HG02852 (cell line): ENCODE data around the gene GMDS.

ENCODE experiments used
- ATAC-seq: cut with Tn5 transposase; IDR thresholded peaks from one replicate; pipeline ENCODE4 v1.9.1; 2021; ENCODE audit warnings: mild to moderate bottlenecking, moderate library complexity; ENCODE audit not compliant: unreplicated experiment

The GMDS gene

GRCh38 chr6:1584996-1585668, 660.3 kb downstream of the GMDS start:
- ATAC-seq, result no peak

GRCh38 chr6:1584146-1584545, 661.3 kb downstream of the GMDS start:
- no peak for ATAC-seq

- ATAC-seq, result no peak
Observed at GRCh38 chr6:1581120-1581991, 664.0 kb downstream of the GMDS start.

GRCh38 chr6:1580585-1580984, 664.8 kb downstream of the GMDS start:
- ATAC-seq, result no peak

GRCh38 chr6:1580109-1580508, 665.3 kb downstream of the GMDS start:
- ATAC-seq, result no peak

- ATAC-seq, result no peak
Observed at GRCh38 chr6:1579096-1579495, 666.3 kb downstream of the GMDS start.

GRCh38 chr6:1577896-1578745, 667.3 kb downstream of the GMDS start:
- no peak for ATAC-seq

GRCh38 chr6:1577146-1577680, 668.2 kb downstream of the GMDS start:
- no peak for ATAC-seq

- no peak for ATAC-seq
Observed at GRCh38 chr6:1576711-1577110, 668.7 kb downstream of the GMDS start.

GRCh38 chr6:1576166-1576565, 669.2 kb downstream of the GMDS start:
- ATAC-seq, result no peak

- no peak for ATAC-seq
Observed at GRCh38 chr6:1575210-1576041, 670.0 kb downstream of the GMDS start.

GRCh38 chr6:1574890-1575209, 670.6 kb downstream of the GMDS start:
- no peak for ATAC-seq

GRCh38 chr6:1574083-1574761, 671.2 kb downstream of the GMDS start:
- no peak for ATAC-seq
